GM18951 (cell line): Measurements from ENCODE around the gene SF3B5.
"Not testable (repeated sequence)": the region's sequence is repeated elsewhere in the genome, so short reads cannot be mapped to it uniquely, and the experiment has no call there.

Source experiments
- POLR2A ChIP-seq: IDR thresholded peaks from 4 replicates; pipeline ENCODE4 v1.6.1; 2011; ENCODE audit warnings: mild to moderate bottlenecking; ENCODE audit not compliant: insufficient read length, insufficient read depth; ENCODE audit errors: extremely low read depth
- in situ Hi-C: fragments of 300-500 bp; cut with MboI; formaldehyde crosslinking; loops from one replicate; pipeline ENCODE4 v1.12.0; 2022; ENCODE audit warnings: low sequenced_read_pairs, mixed read lengths, inconsistent platforms; ENCODE audit not compliant: unreplicated experiment

The SF3B5 gene

GRCh38 chr6:144093658-144094057 lies 1.7 kb downstream of the SF3B5 start:
- TF ChIP-seq POLR2A: no peak
- in situ Hi-C loops: no loop called here

GRCh38 chr6:144093236-144093635 lies 2.1 kb downstream of the SF3B5 start:
- TF ChIP-seq POLR2A: no peak
- in situ Hi-C loops: no loop called here

GRCh38 chr6:144090384-144090783 lies 5.0 kb downstream of the SF3B5 start:
- TF ChIP-seq POLR2A: no peak
- in situ Hi-C loops: no loop called here

- in situ Hi-C loops: no loop called here
- no peak for TF ChIP-seq POLR2A
Measured at GRCh38 chr6:144087789-144088426, 7.5 kb downstream of the SF3B5 start.

GRCh38 chr6:144086959-144087358 lies 8.4 kb downstream of the SF3B5 start:
- in situ Hi-C loops: no loop called here
- TF ChIP-seq POLR2A: no peak

GRCh38 chr6:144083172-144083571 lies 12.2 kb downstream of the SF3B5 start:
- in situ Hi-C loops: no loop called here
- no peak for TF ChIP-seq POLR2A

- in situ Hi-C loops: not testable (repeated sequence)
Measured at GRCh38 chr6:144082412-144082811, 13.0 kb downstream of the SF3B5 start.

- in situ Hi-C loops: no loop called here
- TF ChIP-seq POLR2A: no peak
Measured at GRCh38 chr6:144077871-144078270, 17.5 kb downstream of the SF3B5 start.

GRCh38 chr6:144075875-144076274 lies 19.5 kb downstream of the SF3B5 start:
- no peak for TF ChIP-seq POLR2A
- in situ Hi-C loops: no loop called here

GRCh38 chr6:144075187-144075586 lies 20.2 kb downstream of the SF3B5 start:
- TF ChIP-seq POLR2A: no peak
- in situ Hi-C loops: no loop called here

GRCh38 chr6:144073024-144073423 lies 22.3 kb downstream of the SF3B5 start:
- in situ Hi-C loops: no loop called here
- TF ChIP-seq POLR2A: no peak

GRCh38 chr6:144069506-144069905 lies 25.9 kb downstream of the SF3B5 start:
- no peak for TF ChIP-seq POLR2A
- in situ Hi-C loops: no loop called here

GRCh38 chr6:144068794-144069193 lies 26.6 kb downstream of the SF3B5 start:
- no peak for TF ChIP-seq POLR2A
- in situ Hi-C loops: no loop called here

- in situ Hi-C loops: no loop called here
- peak; percentile 34 for TF ChIP-seq POLR2A
Measured at GRCh38 chr6:144066741-144067484, 28.5 kb downstream of the SF3B5 start.
